DMS114 treated with DMSO at 0.1 percent for 48 hours (cell line): ENCODE measurements around the gene PTPRN2.
"Not testable (repeated sequence)": the region's sequence is repeated elsewhere in the genome, so short reads cannot be mapped to it uniquely, and the experiment has no call there.

ENCODE experiments used
- DNase-seq: peaks from one replicate; lab custom pipeline; 2025; ENCODE audit not compliant: unreplicated experiment; lab: John Stamatoyannopoulos, UW

Gene PTPRN2

DNA sequence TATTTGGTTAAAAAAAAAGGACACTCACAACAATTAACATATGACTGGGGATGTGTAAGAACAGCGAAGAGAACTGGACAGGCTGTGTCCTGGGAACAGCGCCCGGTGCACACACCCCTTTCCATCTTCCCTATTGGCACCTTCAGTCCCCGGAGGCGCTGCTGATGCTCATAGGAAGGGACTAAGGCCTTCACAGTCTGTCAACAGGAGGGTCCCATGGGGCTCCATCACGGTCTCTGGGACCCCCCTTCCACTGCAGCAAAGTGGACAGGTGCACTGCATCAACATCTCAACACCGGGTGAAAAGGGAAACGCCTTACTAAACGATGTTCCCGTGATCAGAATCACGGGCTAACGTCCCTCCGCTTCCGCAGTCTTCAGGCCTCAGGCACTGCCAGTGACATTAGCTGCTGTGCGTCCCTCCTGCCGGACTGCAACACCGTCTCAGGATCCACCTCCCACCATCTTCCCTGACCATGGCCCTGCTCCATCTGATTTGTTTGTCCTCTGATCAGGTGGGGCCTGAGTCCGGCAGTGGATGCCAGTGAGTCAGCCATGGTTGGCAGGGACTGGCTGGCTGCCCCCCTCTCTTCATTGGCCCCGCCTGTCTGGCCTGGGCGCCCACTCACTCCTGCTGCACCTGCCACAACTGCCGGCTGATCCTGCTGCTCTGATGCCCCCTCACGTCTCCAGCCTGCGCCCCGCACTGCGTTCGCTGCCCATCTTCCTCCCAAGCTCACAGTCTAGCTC lies 636.1 kb downstream of the PTPRN2 start:
- DNase-seq = no peak

DNA sequence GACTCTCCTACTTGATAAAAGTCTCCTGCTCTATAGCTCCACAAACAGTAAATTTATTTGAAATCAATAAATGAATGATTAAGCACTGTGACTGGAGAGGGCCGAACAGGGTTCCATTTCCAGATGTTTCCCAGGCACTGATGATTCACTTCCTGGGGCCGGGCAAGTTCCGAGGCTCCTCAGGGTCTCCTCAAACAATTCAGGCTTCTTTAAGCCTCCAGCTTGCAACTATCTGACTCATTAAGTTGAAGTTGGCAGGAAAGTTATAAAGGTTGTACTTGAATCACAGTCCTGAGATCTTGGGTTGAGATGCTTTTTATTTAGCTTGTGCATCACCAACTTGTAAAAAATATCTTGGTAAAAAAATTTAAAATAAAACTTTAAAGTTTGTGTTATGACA lies 637.9 kb downstream of the PTPRN2 start:
- no peak for DNase-seq

DNA sequence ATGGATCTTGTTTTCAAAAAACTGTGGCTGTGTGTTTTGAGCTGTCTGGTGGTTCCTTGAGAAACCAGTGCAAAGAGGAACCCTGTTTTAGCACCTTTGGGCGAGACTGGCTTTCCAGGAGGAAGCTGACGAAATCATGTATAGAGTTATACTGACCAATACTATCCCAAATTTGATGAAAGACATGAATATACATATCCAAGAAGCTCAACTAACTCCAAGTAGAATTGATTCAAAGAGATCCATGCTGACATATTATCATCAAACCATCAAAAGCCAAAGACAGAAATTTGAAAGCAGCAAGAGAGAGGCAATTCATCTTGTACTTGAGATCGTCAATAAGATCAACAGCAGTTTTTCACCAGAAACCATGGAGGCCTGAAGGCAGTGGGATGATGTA lies 640.1 kb downstream of the PTPRN2 start:
- no peak for DNase-seq

DNA sequence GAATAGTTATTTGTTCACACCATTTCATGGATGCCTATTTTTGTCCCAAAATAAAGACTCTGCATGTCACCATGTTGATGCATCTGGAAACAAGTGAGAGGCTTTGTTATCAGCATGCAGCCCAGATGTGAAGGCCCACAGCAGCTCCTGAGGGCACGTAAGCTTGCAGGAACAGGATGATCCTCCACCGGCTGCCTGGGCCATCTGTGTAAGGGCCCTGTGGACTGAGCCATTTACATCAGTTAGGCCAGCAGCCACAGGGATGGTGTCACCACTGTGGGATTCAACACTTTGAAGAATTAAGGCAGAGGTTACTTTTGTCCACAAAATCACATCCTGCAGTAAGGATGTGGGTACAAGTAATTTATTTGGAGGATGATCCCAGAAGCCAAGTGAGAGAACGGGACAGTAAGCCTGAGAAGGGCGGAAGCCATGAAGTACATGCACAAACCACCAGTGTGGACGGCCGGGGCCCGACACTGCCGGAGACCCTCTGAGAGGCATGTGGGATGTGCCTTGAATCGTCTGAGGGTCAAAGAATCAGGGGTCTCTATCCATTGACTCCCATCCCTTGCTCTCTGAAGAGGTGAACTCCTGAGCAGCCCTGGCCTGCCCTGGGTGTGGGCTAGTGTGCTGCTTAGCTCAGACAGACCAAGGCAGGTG lies 641.1 kb downstream of the PTPRN2 start:
- DNase-seq = no peak

DNA sequence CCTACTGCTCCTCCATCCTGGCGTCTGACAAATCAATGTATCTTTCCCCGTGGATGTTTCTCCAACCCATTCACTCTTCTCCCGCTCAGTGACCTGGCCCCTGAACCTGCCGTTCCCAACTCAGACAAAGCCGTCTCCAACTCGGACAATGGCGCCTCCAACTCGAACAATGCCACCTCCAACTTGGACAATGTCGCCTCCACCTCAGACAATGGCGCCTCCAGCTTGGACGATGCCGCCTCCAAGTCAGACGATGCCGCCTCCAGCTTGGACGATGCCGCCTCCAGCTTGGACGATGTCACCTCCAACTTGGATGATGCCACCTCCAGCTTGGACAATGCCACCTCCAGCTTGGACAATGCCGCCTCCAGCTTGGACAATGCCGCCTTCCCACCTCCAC lies 642.2 kb downstream of the PTPRN2 start:
- no peak for DNase-seq

DNA sequence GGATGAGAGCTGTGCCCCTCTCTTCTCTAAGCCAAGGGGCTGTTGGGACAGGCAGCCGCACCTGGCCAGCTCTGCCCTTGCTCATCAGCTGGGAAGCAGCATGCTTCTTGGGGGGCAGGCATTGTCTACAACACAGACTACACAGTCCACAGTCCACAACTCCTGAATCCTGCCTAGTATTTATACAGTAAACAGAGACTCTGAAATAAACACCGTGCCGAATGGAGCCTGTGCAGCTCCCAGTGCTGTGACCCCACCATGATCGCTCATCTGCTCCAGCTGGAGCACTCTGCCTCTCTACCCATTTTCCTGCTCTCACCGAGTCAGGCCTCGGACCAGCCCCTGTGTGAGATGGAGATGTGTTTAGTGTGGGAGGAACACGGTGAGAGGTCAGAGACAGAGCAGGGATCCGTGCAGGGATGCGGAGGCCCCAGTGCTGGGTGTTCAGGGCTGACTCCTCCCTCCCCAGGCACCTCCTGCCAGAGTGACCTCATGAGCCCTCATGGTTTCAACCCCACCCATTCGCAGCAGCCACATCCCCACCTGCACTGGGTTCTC lies 642.8 kb downstream of the PTPRN2 start:
- no peak for DNase-seq

DNA sequence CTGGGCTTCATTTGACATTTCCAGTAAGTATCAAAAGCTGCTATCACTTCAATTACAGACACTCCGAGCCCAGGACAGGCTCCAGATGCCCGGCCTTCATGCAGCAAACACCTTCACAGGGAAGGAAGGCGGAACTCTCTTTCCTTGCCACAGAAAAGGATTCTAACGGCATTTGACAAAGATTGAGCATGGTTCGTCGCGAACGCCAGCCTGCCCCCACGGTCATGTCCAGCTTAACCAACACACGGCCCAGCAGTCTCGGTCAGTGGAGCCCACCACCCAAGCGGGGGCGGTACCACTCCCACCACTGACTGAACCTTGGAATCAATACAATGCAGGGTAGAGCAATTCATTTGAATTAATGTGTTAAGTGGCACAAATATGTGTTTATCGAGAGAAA lies 643.6 kb downstream of the PTPRN2 start:
- no peak for DNase-seq

DNA sequence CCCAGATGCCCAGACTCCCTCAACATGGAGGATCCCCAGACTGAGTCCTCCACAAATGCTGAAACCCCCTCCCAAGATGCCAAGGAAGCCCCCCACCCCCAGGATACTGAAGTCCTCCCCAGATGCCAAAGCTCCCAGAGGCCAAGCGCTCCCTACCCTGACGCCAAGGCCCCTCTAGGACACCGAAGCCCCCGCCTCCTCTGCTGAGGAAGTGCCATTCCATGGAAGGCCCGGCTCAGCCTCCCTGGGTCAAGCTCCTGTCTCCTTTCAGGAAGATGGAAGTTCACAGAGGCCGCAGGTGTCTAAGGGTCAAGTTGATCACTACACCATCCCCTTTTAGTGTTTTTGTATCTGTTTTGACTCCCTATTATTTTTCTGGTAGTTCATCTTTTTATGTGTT lies 644.1 kb downstream of the PTPRN2 start:
- no peak for DNase-seq

DNA sequence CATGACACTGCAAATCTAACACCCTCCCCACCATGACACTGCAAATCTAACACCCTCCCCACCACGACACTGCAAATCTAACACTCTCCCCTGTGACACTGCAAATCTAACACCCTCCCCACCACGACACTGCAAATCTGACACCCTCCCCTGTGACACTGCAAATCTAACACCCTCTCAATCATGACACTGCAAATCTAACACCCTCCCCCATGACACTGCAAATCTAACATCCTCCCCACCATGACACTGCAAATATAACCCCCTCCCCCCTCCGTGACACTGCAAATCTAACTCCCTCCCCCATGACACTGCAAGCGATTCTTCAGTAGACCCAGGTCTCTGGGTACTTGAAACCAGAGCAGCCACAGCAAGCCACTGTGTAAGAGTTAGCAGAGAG lies 646.4 kb downstream of the PTPRN2 start:
- no peak for DNase-seq

DNA sequence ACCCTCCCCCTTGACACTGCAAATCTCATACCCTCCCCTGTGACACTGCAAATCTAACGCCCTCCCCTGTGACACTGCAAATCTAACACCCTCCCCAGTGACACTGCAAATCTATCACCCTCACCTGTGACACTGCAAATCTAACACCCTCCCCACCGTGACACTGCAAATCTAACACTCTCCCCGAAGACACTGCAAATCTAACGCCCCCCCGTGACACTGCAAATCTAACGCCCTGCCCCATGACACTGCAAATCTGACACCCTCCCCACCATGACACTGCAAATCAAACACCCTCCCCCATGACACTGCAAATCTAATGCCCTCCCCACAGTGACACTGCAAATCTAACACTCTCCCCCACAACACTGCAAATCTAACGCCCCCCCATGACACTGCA lies 647.1 kb downstream of the PTPRN2 start:
- DNase-seq = no peak

DNA sequence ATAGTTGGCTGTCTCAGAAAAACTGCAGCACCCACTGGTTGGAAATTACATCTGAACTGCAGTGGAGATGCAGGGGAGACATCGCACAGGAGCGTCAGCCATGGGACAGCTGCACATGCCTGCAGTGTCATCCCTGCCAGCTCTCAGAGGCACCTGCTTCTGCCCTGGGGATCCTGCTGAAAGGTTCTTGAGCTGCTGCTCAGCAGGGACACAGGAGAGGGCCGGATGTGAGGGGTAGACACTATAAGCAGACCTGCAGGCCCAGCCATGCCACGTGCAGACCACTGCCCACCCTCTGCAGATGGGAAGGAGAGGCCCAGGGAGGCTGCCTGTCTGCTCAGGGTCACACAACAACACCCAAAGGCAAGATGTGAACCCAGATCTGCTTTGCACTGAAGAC lies 649.4 kb downstream of the PTPRN2 start:
- DNase-seq = no peak

DNA sequence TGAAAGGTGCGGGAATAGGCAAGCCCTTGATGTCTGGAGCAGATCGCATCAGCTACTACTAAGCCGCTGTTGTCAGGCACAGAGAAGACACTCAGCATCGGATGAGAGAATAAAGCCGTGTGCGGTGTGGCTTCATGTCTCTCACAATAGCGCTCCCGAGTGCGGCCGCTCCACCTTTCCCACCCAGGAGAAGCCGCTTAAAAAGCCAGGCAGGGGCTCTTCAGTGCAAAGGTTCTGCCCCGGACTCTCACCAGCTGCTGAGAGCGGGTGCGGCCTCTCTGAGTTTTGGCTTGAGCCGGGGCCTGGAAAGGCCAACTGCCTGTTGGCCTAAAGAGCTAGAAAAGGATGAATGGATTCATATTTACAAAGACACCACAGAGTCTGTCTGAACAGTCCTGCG lies 650.2 kb downstream of the PTPRN2 start:
- no peak for DNase-seq

DNA sequence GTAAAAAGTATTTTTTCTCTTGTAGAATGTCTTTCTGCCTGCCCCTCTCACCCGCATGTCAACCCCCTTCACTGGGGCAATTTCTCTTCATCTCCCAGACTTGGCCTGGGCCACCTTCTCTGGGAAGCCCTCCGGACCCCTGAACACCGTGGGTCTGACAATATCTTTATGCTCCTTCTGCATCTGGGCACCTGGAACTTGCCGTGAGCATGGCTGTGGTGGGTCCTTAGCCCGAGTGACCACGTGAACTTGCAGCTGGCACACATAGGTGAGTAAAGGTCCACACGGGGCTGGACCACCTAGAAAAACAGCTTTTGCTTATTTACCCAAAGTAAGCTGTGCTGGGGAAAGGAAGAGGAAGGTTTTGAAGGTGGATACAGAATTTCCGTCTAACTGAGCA lies 650.6 kb downstream of the PTPRN2 start:
- no peak for DNase-seq

DNA sequence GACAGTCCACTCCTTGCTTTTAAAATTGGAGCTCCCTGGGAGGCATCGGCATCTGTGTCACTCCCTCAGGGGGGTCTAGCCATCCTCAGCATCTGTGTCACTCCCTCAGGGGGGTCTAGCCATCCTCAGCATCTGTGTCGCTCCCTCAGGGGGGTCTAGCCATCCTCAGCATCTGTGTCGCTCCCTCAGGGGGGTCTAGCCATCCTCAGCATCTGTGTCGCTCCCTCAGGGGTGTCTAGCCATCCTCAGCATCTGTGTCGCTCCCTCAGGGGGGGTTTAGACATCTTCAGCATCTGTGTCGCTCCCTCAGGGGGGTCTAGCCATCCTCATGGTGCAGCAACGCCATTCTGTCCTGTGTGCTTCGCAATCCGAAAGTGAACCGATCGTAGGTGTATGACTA lies 651.9 kb downstream of the PTPRN2 start:
- not testable (repeated sequence) for DNase-seq

DNA sequence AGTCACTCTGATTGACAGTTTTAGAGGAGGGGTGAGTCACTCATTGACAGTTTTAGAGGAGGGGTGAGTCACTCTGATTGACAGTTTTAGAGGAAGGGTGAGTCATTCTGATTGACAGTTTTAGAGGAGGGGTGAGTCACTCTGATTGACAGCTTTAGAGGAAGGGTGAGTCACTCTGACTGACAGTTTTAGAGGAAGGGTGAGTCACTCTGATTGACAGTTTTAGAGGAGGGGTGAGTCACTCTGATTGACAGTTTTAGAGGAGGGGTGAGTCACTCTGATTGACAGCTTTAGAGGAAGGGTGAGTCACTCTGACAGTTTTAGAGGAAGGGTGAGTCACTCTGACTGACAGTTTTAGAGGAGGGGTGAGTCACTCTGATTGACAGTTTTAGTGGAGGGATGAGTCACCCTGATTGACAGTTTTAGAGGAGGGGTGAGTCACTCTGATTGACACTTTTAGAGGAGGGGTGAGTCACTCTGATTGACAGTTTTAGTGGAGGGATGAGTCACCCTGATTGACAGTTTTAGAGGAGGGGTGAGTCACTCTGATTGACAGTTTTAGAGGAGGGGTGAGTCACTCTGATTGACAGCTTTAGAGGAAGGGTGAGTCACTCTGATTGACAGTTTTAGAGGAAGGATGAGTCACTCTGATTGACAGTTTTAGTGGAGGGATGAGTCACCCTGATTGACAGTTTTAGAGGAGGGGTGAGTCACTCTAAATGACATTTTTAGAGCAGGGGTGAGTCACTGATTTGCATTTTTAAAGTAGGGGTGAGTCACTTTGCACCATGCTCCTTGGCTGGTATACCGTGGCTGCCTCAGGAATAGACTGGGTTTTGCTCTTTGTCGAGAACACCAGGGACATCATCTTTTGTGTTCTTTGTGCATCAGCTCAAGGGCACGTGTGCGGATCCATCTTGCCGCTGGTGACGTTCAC lies 654.1 kb downstream of the PTPRN2 start:
- DNase-seq = not testable (repeated sequence)

DNA sequence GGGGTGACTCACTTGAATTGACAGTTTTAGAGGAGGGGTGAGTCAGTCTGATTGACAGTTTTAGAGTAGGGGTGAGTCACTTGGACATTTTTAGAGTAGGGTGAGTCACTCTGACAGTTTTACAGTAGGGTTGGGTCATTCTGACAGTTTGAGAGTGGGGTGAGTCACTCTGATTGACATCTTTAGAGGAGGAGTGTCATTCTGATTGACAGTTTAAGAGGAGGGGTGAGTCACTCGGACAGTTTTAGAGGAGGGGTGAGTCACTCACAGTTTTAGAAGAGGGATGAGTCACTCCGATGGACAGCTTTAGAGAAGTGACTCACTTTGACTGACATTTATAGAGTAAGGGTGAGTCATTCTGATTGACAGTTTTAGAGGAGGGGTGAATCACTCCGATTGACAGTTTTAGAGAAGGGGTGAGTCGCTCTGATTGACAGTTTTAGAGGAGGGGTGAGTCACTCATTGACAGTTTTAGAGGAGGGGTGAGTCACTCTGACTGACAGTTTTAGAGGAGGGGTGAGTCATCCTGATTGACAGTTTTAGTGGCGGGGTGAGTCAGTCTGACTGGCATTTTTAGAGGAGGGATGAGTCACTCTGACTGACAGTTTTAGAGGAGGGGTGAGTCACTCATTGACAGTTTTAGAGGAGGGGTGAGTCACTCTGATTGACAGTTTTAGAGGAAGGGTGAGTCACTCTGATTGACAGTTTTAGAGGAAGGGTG lies 655.0 kb downstream of the PTPRN2 start:
- no peak for DNase-seq

DNA sequence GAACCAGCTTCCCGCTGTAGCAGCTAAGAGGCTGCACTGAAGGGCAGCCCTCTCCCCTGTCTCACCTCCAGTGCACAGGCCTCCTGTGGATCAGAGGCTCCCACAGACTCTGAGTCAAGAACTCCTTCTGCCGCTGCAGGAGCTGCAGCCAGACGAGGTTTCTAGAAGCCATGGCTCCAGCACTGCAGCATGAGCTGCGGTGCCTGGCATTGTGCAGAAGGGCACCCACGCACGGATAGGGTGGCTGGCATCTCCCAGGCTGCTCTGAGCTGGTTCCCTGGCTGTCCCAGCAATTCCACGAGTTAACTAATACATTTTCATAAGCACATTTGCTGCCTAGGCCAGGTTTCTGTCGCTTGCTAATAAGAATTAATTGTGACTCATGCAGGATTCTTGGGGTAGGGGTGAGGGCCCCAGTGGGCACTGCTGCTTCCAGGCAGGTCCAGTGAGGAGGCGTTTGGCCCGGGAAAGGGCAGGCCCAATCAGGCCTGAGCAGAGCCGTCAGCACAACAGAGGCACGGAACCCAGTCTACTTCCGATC lies 656.6 kb downstream of the PTPRN2 start:
- DNase-seq = no peak

DNA sequence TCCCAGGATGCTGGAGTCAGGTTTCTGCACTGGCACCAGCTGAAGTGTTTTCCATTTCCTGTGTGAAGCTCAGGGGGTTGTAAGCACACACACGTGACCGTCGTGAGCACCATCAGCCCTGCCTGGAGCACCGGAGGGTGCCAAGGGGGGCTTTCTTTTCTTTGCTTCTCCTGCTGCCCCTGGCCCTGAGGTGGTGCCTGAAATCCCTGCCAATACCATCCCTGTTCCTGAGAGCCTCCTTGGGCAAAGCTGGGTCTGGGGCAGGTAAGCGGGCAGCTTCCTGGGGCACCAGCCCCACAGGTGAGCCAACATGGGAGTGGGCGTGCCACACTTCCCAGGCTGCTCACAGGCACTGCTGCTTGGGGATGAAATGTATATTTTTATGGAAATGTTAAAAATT lies 657.2 kb downstream of the PTPRN2 start:
- DNase-seq = no peak

DNA sequence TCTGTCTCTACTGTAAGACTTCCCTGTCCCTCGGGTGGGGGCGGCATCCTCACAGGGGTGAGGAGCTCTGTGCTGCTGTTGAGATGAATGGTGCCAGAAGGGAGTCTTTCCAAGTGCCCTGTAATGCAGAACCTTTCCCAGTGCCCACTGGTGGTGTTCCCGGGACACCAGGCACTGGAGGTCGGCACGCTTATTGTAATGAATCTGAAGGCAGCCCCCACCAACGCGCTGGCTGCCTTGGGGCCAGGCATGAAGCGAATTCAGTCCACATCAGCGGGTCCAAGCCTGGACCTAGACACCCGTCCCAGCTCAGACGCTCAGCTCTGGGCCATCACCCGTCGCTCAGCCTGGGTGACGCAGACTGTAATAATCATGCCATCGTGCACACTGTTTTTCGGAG lies 658.0 kb downstream of the PTPRN2 start:
- no peak for DNase-seq

DNA sequence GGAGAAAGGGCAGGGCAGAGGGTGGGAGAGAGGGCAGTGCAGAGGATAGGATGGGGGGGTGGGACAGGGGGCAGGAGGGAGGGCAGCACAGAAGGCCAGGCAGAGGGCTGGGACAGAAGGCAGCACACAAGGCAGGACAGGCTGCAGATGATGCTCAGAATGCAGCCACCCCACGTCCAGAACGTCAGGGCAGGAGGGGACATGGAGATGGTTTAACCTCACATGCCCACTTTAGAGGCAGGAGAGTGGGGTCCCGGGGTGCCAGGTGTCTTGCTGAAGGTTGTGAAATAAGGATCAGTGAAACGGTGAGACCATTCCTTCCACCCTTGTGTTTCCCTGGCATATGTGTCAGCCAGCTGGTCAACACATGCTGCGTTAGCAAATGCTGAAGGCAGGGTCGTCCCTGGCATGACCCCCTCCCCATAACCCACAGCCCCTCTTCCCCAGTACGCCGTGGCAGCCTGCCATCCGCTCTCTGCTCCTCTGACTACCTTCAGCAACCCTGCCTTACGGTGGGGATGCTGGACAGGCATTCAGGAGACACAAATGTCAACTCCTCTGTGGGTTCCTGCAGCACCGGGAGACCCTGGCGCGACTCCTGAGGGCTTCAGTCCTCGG lies 658.7 kb downstream of the PTPRN2 start:
- no peak for DNase-seq
